Suprapubic skin (tissue), 3 donors: ENCODE measurements around the gene ADCY3.

Experiments
- POLR2A ChIP-seq, 2 donors: fragments of 450-650 bp; IDR thresholded peaks; one replicate each; pipeline ENCODE4 v1.6.1; 2017; ENCODE audit warnings: antibody characterized with exemption in 2 of 2, mild to moderate bottlenecking in 2 of 2, moderate library complexity in 2 of 2
- TF ChIP-seq, protein P1 (sequence below), 2 donors: fragments of 200-600 bp in 1 of 2; fragments of 450-650 bp in 1 of 2; sonication (generic) in 1 of 2; IDR thresholded peaks; one replicate each; pipeline ENCODE4 v1.5.1; 2016 to 2019; ENCODE audit warnings: antibody characterized with exemption in 2 of 2, mild to moderate bottlenecking in 1 of 2, moderate library complexity in 1 of 2

DNA sequence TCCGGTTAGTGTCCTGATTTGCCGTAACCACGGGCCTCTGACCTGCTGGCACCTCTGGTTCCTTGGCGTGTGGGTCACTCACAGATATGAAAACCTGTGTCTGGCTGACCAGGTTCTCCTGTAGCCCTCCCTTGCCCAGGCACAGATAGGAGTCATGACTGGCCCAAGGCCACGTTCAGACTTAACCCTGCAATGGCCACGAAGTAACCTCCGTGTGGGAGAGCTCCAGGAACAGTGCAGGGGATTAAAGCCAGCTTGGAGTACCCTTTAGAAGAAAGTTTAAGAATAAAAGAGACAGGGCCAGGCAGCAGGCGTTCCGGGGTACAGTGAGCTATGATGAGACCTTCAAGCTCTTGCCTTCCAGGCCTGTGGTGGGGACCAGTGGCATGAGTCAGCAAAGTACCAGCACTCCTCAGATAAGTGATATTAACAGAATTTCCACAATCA lies 101.3 kb downstream of the ADCY3 start:
- TF ChIP-seq, protein P1, sequence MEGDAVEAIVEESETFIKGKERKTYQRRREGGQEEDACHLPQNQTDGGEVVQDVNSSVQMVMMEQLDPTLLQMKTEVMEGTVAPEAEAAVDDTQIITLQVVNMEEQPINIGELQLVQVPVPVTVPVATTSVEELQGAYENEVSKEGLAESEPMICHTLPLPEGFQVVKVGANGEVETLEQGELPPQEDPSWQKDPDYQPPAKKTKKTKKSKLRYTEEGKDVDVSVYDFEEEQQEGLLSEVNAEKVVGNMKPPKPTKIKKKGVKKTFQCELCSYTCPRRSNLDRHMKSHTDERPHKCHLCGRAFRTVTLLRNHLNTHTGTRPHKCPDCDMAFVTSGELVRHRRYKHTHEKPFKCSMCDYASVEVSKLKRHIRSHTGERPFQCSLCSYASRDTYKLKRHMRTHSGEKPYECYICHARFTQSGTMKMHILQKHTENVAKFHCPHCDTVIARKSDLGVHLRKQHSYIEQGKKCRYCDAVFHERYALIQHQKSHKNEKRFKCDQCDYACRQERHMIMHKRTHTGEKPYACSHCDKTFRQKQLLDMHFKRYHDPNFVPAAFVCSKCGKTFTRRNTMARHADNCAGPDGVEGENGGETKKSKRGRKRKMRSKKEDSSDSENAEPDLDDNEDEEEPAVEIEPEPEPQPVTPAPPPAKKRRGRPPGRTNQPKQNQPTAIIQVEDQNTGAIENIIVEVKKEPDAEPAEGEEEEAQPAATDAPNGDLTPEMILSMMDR (IDR thresholded peaks at IDR 0.05) = no peak
- no peak for TF ChIP-seq POLR2A (IDR thresholded peaks at IDR 0.05)
